Fibroblast of skin of right biceps (primary cell): ENCODE measurements around the gene TXNDC16.
"Not testable (repeated sequence)": the region's sequence is repeated elsewhere in the genome, so short reads cannot be mapped to it uniquely, and the experiment has no call there.

Experiments
- DNase-seq: peaks from one replicate; pipeline ENCODE4 v3.0.0-alpha.2; 2013

TXNDC16 gene

GRCh38 chr14:52552063-52552988 lies at the start of gene TXNDC16, which contains the start of gene GPR137C:
Gene TXNDC16, minus strand, starts transcription at chr14:52552505. Its CDS starts 8,948 bp downstream, at chr14:52543557.
Gene GPR137C, plus strand, starts transcription at chr14:52552836. Its CDS starts 312 bp downstream, at chr14:52553148.
- peak; percentile 99 for DNase-seq

- no peak for DNase-seq
Observed at GRCh38 chr14:52599974-52600373, 47.7 kb upstream of the TXNDC16 start.

GRCh38 chr14:52598568-52598967 lies 46.3 kb upstream of the TXNDC16 start:
- no peak for DNase-seq

GRCh38 chr14:52596861-52597260 lies 44.6 kb upstream of the TXNDC16 start:
- peak; percentile 1 for DNase-seq

- no peak for DNase-seq
Observed at GRCh38 chr14:52596320-52596719, 44.0 kb upstream of the TXNDC16 start.

GRCh38 chr14:52590318-52590717 lies 38.0 kb upstream of the TXNDC16 start:
- DNase-seq = no peak

GRCh38 chr14:52589646-52590045 lies 37.3 kb upstream of the TXNDC16 start:
- no peak for DNase-seq

- DNase-seq = no peak
Observed at GRCh38 chr14:52583544-52583943, 31.2 kb upstream of the TXNDC16 start.

- DNase-seq = no peak
Observed at GRCh38 chr14:52575858-52576257, 23.6 kb upstream of the TXNDC16 start.

- DNase-seq = not testable (repeated sequence)
Observed at GRCh38 chr14:52568454-52568853, 16.1 kb upstream of the TXNDC16 start.

GRCh38 chr14:52563120-52563519 lies 10.8 kb upstream of the TXNDC16 start:
- peak; percentile 64 for DNase-seq

- DNase-seq = no peak
Observed at GRCh38 chr14:52558688-52559087, 6.4 kb upstream of the TXNDC16 start.

GRCh38 chr14:52553671-52554575 lies 1.6 kb upstream of the TXNDC16 start:
- DNase-seq = peak; percentile 85

GRCh38 chr14:52553002-52553670 lies 831 bp upstream of the TXNDC16 start:
- peak; percentile 8 for DNase-seq

GRCh38 chr14:52551696-52552062 lies 626 bp downstream of the TXNDC16 start:
- DNase-seq = peak; percentile 24

GRCh38 chr14:52551205-52551604 lies 1.1 kb downstream of the TXNDC16 start:
- no peak for DNase-seq

- no peak for DNase-seq
Observed at GRCh38 chr14:52550661-52551060, 1.6 kb downstream of the TXNDC16 start.

GRCh38 chr14:52547526-52547925 lies 4.8 kb downstream of the TXNDC16 start:
- no peak for DNase-seq

GRCh38 chr14:52547027-52547426 lies 5.3 kb downstream of the TXNDC16 start:
- DNase-seq = no peak

GRCh38 chr14:52546318-52546670 lies 6.0 kb downstream of the TXNDC16 start:
- no peak for DNase-seq

- no peak for DNase-seq
Observed at GRCh38 chr14:52545584-52546317, 6.6 kb downstream of the TXNDC16 start.

- DNase-seq = no peak
Observed at GRCh38 chr14:52538623-52539022, 13.7 kb downstream of the TXNDC16 start.
